Mucosa of stomach (tissue), 1 donor: Measurements from ENCODE around the gene ZNF664.

Experiments used
- H3K27me3 ChIP-seq: one replicate; pipeline ENCODE4 v1.7.0; 2013; ENCODE audit warnings: mild to moderate bottlenecking, low read length; ENCODE audit not compliant: control insufficient read depth, insufficient read depth
- H3K36me3 ChIP-seq: one replicate; pipeline ENCODE4 v1.7.0; 2013; ENCODE audit warnings: low read length; ENCODE audit not compliant: control insufficient read depth, insufficient read depth
- H3K4me1 ChIP-seq: one replicate; pipeline ENCODE4 v1.7.0; 2013; ENCODE audit warnings: mild to moderate bottlenecking, low read length; ENCODE audit not compliant: control insufficient read depth, insufficient read depth
- H3K4me3 ChIP-seq: one replicate; pipeline ENCODE4 v1.7.0; 2013; ENCODE audit warnings: low read length
- H3K9ac ChIP-seq: one replicate; pipeline ENCODE4 v1.7.0; 2013; ENCODE audit warnings: mild to moderate bottlenecking, low read length, moderate library complexity
- H3K9me3 ChIP-seq: one replicate; pipeline ENCODE4 v1.7.0; 2013; ENCODE audit warnings: mild to moderate bottlenecking, low read length, moderate library complexity; ENCODE audit not compliant: control insufficient read depth
- donor health status: Pancreatic carcinoma.

ZNF664 gene

DNA sequence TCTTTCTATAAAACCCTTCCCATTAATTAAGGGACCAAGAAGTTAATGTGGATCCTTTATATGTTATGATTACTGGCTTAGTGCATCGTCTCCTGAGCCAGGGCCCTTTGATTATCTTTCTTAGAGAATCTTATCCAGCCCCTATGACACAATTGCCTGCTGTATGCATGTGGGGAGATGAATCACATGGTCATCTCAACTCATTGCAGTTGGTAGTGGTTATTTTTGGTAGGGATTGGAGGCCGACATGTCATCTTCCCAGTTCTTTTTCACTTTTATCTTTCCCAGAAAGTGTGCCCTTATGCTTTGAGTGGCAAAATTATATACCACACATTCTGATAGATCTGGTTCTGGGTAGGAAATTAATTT lies 26.0 kb downstream of the ZNF664 start:
- Histone ChIP-seq H3K4me3 (no peak overlapping the region), H3K27me3 (no peaks in the 10 kb centered on the region), H3K9me3 (no peaks in the 10 kb centered on the region), H3K4me1 (peaks cover 9% of the 10 kb centered on the region), H3K9ac (no peak overlapping the region), H3K36me3 (peaks cover 3% of the 10 kb centered on the region)

DNA sequence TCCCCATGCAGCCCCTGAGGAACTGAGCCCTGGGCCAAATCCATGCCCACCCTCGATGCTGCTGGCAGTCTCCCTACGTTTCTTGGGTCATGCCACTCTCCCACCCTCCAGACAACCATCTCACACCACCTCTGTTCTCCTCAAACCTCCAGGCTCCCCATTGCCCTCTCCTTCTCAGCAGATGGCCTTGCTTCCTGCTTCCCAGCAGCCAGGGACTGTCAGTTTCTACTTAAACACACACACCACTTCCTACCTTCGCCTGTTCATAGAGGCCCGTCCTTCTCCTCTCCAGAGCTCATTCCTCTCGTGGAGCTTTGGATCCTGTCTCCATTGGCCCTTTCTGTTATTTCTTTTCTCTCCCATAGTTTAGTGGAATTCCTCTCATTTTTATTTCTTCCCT lies 27.1 kb downstream of the ZNF664 start:
- Histone ChIP-seq H3K4me1 (peaks cover 5% of the 10 kb centered on the region), H3K36me3 (peaks cover 3% of the 10 kb centered on the region), H3K9me3 (no peaks in the 10 kb centered on the region), H3K27me3 (no peaks in the 10 kb centered on the region), H3K4me3 (no peak overlapping the region), H3K9ac (no peak overlapping the region)

DNA sequence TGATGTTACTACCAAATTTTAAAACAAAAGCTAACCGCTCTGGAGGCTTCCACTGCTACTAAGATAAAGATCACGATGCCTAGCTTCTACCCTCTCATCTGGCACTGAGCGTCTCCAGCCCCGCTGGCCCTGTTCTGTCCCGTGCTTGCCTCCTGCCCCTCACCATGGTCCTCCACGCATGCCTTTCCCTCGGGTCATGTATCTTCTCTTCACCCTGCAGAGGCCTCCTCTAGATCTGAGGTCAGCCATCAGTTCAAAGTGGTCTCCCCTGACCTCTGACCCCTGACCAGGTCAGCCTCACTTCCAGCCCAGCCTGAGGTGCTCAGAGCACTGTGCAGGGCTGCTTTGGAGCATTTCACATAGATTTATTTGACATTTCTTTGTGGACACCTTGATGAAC lies 28.3 kb downstream of the ZNF664 start:
- Histone ChIP-seq H3K9ac (no peak overlapping the region), H3K4me3 (no peak overlapping the region), H3K36me3 (peaks cover 3% of the 10 kb centered on the region), H3K4me1 (no peaks in the 10 kb centered on the region), H3K9me3 (no peaks in the 10 kb centered on the region), H3K27me3 (no peaks in the 10 kb centered on the region)

DNA sequence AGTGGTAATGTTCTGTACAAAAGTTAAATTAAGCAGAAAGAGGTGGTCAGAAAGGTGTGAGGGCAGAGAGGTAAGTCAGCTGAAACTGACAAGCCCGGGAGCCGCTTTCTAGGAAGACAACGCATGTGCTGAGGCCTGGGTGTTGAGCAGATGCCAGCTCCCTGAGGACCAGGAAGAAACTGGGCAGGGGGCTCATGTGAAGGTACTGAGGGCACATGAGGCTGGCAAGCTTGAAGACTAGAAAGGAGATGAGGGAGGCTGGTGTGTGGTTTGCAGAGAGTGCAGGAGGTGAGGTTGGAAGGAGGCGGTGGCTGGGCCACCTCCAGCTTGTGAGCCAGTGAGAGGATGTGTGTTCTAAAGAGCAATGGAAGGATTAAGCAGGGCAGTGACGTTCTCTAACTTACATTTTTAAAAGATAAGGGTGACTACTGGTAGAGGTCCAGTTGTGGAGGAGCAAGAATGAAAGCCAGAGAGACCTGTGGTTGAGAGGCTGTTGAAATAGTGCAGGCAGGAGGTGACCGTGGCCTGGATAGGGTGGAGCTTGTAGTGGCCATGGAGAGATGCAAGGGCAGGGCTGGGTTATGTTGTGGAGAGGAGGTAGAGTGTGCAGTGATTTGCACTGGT lies 29.1 kb downstream of the ZNF664 start:
- no peaks in the 10 kb centered on the region for H3K27me3 ChIP-seq
- no peaks in the 10 kb centered on the region for H3K9me3 ChIP-seq
- peaks cover 6% of the 10 kb centered on the region for H3K4me1 ChIP-seq
- peaks cover 3% of the 10 kb centered on the region for H3K36me3 ChIP-seq
- H3K9ac ChIP-seq = no peak overlapping the region
- no peak overlapping the region for H3K4me3 ChIP-seq

DNA sequence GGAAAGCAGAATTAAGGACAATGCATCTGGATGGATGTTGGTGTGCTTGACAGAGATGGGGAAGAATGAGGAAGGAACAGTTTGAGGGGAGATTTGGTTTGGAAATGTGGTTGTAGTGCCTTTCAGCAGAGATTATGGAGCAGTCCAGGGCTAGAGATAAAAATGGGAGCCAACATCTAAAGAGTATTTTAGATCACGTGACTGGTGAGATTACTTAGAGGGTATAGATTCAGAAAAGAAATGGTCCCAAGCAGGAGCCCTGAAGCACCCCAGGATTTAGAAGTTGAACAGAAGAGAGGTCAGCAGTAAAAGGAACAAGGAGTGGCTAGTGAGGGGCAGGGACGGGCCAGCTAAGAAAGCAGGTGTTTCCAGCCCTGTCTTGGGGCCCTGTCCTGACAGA lies 29.6 kb downstream of the ZNF664 start:
- peaks cover 9% of the 10 kb centered on the region for H3K4me1 ChIP-seq

DNA sequence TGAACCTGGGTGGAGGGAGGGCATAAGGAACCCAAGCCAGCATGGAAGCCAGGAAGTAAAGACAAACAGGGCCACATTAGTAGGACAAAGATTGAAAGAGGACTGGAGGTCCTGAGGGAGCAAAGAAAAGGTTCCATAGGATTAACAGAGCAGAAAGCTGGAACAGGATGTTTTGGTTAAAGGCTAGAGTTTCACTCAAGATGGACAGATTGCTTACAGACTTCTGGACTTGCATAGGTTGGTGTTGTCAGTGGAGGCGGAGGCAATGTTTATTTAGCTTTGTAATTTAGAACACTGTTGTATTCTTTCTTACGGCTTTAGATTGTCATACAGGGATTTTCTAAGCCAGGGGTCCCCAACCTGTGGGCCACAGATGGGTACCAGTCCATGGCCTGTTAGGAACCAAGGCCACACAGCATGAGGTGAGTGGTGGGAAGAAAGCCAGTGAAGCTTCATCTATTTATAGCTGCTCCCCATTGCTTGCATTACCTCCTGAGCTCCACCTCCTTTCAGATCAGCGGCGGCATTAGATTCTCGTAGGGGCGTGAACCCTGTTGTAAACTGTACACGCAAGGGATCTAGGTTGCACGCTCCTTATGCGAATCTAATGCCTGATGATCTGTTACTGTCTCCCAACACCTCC lies 31.3 kb downstream of the ZNF664 start:
- Histone ChIP-seq H3K36me3 (peaks cover 3% of the 10 kb centered on the region), H3K4me1 (peaks cover 17% of the 10 kb centered on the region), H3K27me3 (no peaks in the 10 kb centered on the region), H3K9me3 (no peaks in the 10 kb centered on the region), H3K4me3 (no peak overlapping the region), H3K9ac (no peak overlapping the region)

More for the DNA sequence above, 29.6 kb downstream of the ZNF664 start:
- H3K9me3 ChIP-seq = no peaks in the 10 kb centered on the region
- H3K36me3 ChIP-seq = peaks cover 3% of the 10 kb centered on the region
- no peak overlapping the region for H3K9ac ChIP-seq
- no peaks in the 10 kb centered on the region for H3K27me3 ChIP-seq
- no peak overlapping the region for H3K4me3 ChIP-seq

DNA sequence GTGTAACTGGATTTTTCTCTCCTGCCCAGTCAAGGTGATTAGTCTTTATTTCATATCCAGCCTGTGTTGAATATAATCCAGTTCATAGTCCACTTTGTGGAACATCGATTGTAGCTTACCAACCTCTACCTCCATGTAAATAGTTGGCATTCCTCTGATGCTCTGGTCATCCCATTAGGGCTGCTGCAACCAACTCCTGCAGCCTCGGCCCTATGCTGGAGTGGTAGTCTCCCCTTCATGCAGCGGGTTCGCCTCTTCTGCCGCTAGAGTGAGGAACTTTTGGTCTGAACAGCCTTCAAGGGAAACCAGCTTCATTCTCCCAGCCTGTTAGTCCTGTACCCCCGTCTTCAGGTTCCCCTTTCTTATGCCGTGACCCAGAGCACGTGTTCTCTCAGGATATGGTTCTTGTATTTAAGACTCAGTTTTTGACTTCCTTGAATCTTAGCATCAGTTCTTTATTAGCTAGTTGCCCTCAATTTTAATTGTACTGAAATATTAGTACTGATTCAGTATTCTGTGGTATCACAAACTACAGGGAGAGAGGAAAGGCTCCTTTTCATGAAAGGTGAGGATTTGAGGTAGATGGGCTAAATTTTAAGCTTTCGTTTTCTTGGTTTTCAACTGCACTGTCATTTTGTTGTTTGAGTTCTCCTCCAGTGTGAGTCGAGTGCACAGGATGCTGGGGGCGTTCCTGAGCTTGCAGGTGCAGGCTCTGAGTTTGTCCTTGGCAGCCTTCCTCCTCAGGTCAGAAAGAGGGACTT lies 33.2 kb downstream of the ZNF664 start:
- Histone ChIP-seq H3K4me3 (no peak overlapping the region), H3K9ac (no peak overlapping the region), H3K4me1 (peaks cover 17% of the 10 kb centered on the region)

DNA sequence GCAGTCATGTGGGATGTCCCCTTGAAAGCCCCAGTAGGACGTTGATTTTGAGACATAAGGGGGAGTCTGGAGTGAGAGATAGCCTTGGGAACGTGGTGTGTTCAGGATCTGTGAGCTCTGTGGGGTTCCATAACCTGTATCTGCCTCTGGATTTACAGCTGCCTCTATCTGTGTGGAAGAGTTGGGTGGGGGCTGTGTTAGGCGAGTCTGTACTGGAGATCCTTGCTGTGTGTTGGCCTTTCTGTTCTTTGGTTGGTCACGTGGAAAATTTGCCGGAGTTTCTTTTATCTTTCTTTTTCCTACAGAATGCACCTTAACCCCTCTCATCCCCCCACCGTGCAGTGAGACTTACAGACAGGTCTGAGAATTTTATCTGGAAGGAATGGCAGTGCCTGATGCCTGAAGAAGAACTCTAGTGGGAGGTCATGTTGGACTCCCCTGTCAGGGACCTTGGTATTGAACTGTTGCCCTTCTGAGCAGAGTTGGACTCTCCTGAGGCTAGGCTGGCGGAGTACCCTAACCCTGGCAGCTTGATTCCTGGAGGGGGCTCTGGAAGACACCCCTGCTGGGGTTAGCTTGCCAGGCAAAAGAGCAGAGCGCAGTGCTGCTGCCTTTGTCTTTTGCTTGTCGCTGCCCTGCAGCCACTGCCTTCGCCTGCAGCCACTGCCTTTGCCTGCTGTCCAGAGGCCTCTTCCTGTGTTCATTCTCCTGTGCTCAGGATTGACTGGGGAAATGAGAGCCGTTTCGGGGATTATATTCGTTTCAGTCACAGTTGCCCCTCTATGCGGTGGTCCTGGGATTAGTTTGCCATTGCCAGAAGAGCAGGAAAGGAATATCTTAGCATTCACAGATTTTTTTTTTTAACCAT lies 34.1 kb downstream of the ZNF664 start:
- no peaks in the 10 kb centered on the region for H3K9me3 ChIP-seq
- no peak overlapping the region for H3K4me3 ChIP-seq
- no peak overlapping the region for H3K9ac ChIP-seq
- peaks cover 17% of the 10 kb centered on the region for H3K4me1 ChIP-seq
- H3K36me3 ChIP-seq = no peaks in the 10 kb centered on the region
- H3K27me3 ChIP-seq = no peaks in the 10 kb centered on the region

More for the DNA sequence above, 33.2 kb downstream of the ZNF664 start:
- H3K36me3 ChIP-seq = peaks cover 3% of the 10 kb centered on the region
- H3K9me3 ChIP-seq = no peaks in the 10 kb centered on the region
- no peaks in the 10 kb centered on the region for H3K27me3 ChIP-seq

DNA sequence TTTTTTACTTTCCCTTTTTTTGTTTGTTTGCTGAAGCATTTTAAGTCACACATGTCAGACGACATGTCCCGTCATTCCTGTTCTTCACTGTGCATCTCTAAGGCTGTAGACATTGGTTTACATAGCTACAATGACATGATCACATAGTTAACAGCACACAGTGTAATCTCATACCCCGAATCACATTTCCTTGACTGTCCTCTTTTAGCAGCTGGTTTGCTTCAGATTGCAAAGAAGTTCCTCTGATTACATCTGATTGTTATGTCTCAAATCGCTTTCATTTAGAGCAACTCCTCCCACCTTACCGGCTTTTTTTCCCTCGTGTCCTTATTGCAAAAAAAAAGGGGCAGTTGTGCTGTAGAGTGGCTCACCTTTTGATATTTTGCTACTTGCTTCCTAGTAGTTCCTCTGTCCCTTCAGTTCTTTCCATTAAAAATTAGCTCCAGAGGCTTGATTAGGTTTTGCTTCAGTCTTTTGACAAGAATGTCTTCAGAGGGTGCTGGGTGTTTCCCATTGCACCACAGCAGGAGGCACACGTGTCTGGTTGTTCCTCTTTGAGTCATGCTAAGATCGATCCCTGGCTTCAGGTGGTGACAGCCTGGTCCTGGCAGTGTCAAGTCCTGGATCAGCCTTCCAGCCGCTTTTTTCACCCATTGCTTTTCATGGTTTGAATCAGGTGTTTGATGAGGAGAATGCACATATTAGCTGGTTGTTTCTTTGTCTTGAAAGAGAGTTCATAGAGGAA lies 35.0 kb downstream of the ZNF664 start:
- H3K36me3 ChIP-seq = no peaks in the 10 kb centered on the region
- H3K4me1 ChIP-seq = peaks cover 17% of the 10 kb centered on the region
- no peak overlapping the region for H3K9ac ChIP-seq
- no peak overlapping the region for H3K4me3 ChIP-seq
- H3K9me3 ChIP-seq = no peaks in the 10 kb centered on the region
- no peaks in the 10 kb centered on the region for H3K27me3 ChIP-seq

DNA sequence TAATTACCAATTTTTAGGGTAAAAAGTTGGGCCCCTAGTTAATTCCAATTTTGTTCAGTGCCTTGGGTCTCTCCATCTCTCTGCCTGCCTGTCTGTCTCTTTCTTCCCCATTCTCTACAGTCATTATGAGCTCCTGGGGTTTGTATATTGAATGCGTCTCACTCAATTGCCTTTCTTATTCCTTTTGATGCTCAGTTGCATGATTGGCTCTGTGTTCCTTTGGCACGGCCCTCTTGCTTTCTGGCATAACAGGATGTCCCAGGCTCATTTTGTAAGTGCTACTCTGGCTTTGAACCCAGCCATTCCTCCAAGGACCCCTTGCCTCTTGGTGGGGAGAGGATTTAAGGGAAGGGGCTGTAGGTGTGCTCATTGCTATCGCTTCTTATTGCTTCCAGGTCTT lies 35.6 kb downstream of the ZNF664 start:
- Histone ChIP-seq H3K4me3 (no peak overlapping the region), H3K4me1 (peaks cover 17% of the 10 kb centered on the region), H3K36me3 (no peaks in the 10 kb centered on the region), H3K27me3 (no peaks in the 10 kb centered on the region), H3K9me3 (no peaks in the 10 kb centered on the region), H3K9ac (no peak overlapping the region)

DNA sequence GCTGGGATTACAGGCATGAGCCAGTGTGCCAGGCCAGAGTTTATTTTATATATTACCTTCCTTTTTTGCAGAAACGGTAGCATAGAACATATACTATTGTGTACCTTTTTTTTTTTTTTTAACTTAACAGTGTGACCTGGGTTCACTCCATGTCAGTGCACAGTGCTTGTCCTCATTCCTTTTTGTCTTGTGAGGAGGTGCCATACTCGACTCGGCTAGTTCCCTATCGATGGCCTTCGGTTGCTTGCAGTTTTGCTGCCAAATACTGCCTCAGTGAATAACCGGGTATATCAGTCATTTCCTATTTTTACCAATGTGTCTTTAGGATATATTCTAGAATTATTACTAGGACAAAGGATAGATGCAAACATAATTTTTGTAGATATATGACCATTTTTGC lies 36.8 kb downstream of the ZNF664 start:
- Histone ChIP-seq H3K36me3 (no peaks in the 10 kb centered on the region), H3K4me1 (peaks cover 17% of the 10 kb centered on the region), H3K9ac (no peak overlapping the region), H3K9me3 (no peaks in the 10 kb centered on the region), H3K4me3 (no peak overlapping the region), H3K27me3 (no peaks in the 10 kb centered on the region)
